HCT116 (cell line): ENCODE results near the gene DDX54.

Experiments used
- CBX3 ChIP-seq: IDR thresholded peaks from 2 replicates; pipeline ENCODE4 v1.6.1; 2012; ENCODE audit warnings: low read depth
- CEBPB ChIP-seq: IDR thresholded peaks from 2 replicates; pipeline ENCODE4 v1.6.1; 2012; ENCODE audit warnings: low read depth
- CTCF ChIP-seq, 3 experiments: fragments of 200-600 bp in 1 of 3; sonication (generic) in 1 of 3; IDR thresholded peaks in 2 of 3; conservative IDR thresholded peaks in 1 of 3; 2 replicates each; pipeline ENCODE4 v1.5.1; 2012 to 2017; ENCODE audit warnings: low read depth in 2 of 3, low read length in 2 of 3, antibody characterized with exemption in 1 of 3, borderline replicate concordance in 1 of 3, control low read depth in 1 of 3, mild to moderate bottlenecking in 1 of 3, mixed read lengths in 1 of 3, mixed run types in 1 of 3, moderate library complexity in 1 of 3; ENCODE audit not compliant: insufficient read depth in 1 of 3
- EGR1 ChIP-seq: IDR thresholded peaks from 2 replicates; pipeline ENCODE4 v1.6.1; 2012; ENCODE audit warnings: low read depth
- EZH2 ChIP-seq: fragments of 200-600 bp; sonication (generic); IDR thresholded peaks from 2 replicates; pipeline ENCODE4 v1.6.1; 2017; ENCODE audit warnings: antibody characterized with exemption, mixed run types
- EZH2phosphoT487 ChIP-seq: fragments of 200-600 bp; IDR thresholded peaks from 2 replicates; pipeline ENCODE4 v1.6.1; 2018; ENCODE audit warnings: antibody characterized with exemption, borderline replicate concordance
- FOSL1 ChIP-seq: IDR thresholded peaks from 2 replicates; pipeline ENCODE4 v1.6.1; 2012; ENCODE audit warnings: low read depth
- POLR2A ChIP-seq: IDR thresholded peaks from 2 replicates; pipeline ENCODE4 v1.7.0; 2011; ENCODE audit warnings: borderline replicate concordance; ENCODE audit not compliant: insufficient read depth, insufficient read length; ENCODE audit errors: extremely low read depth
- POLR2AphosphoS5 ChIP-seq: IDR thresholded peaks from 2 replicates; pipeline ENCODE4 v1.6.1; 2011; ENCODE audit warnings: mild to moderate bottlenecking, low read depth, low read length, moderate library complexity
- SP1 ChIP-seq: IDR thresholded peaks from 2 replicates; pipeline ENCODE4 v1.6.1; 2012; ENCODE audit warnings: low read depth
- TCF7L2 ChIP-seq: IDR thresholded peaks from 2 replicates; pipeline ENCODE4 v1.7.0; 2011; ENCODE audit warnings: borderline replicate concordance, inconsistent platforms; ENCODE audit not compliant: insufficient read depth, insufficient read length; ENCODE audit errors: extremely low read depth
- YY1 ChIP-seq: IDR thresholded peaks from 2 replicates; pipeline ENCODE4 v1.6.1; 2011; ENCODE audit warnings: low read length, low read depth, moderate library complexity, mild to moderate bottlenecking; ENCODE audit not compliant: insufficient replicate concordance; ENCODE audit errors: extremely low read depth
- ZNF274 ChIP-seq: fragments of 200-500 bp; sonication (Bioruptor generic); IDR thresholded peaks from 2 replicates; pipeline ENCODE4 v1.6.1; 2014; ENCODE audit warnings: mild to moderate bottlenecking, low read depth, low read length, inconsistent platforms
- TF ChIP-seq, protein P1 (sequence below): IDR thresholded peaks from 2 replicates; pipeline ENCODE4 v1.6.1; 2012

DNA sequence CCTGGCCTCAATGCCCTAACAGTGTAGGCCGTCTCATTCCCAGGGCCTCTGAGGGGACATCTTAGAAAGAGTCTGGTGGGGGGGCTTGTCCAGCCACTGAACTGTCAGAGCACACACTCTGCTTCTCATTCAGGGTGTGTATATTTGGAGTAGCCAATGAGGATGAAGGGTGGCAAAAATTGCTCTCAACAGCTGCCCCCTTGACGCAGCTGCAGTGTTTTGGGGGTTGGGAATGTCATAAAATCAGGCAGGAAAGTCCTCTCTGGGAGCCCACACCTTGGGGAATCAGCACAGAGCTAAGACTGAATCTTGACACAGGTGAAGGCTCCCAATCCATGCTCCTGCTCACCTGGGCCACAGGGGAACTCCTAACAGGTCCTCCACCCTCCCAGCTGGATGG, 51.2 kb downstream of the DDX54 start:
- TF ChIP-seq EGR1 = no peak
- no peak for TF ChIP-seq YY1
- TF ChIP-seq CTCF (IDR thresholded peaks at IDR 0.05 in 2 of 3, conservative IDR thresholded peaks at IDR 0.05 in 1 of 3; ENCODE audit: borderline replicate concordance in 1 of 3, insufficient read depth in 1 of 3, low read depth in 2 of 3, low read length in 2 of 3) = no peak
- no peak for TF ChIP-seq POLR2AphosphoS5
- TF ChIP-seq POLR2A = no peak
- no peak for TF ChIP-seq EZH2
- no peak for TF ChIP-seq CEBPB
- no peak for TF ChIP-seq TCF7L2
- no peak for TF ChIP-seq CBX3
- TF ChIP-seq, protein P1, sequence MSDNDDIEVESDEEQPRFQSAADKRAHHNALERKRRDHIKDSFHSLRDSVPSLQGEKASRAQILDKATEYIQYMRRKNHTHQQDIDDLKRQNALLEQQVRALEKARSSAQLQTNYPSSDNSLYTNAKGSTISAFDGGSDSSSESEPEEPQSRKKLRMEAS = no peak
- no peak for TF ChIP-seq ZNF274
- TF ChIP-seq EZH2phosphoT487 = no peak
- no peak for TF ChIP-seq SP1
- no peak for TF ChIP-seq FOSL1
